Thyroid gland (tissue), 4 donors: ENCODE data around the gene GALNT9.

Source experiments
- CTCF ChIP-seq, 6 experiments: fragments of 200-600 bp in 3 of 6; fragments of 450-650 bp in 3 of 6; sonication (generic) in 3 of 6; IDR thresholded peaks; one replicate each; pipeline ENCODE4 v1.5.1; 2016 to 2019; ENCODE audit warnings: antibody characterized with exemption in 6 of 6, mild to moderate bottlenecking in 2 of 6, inconsistent platforms in 1 of 6, moderate library complexity in 1 of 6
- POLR2A ChIP-seq, 2 donors: fragments of 450-650 bp; IDR thresholded peaks; one replicate each; pipeline ENCODE4 v1.6.1; 2017; ENCODE audit warnings: antibody characterized with exemption in 2 of 2, mild to moderate bottlenecking in 2 of 2, moderate library complexity in 1 of 2

DNA sequence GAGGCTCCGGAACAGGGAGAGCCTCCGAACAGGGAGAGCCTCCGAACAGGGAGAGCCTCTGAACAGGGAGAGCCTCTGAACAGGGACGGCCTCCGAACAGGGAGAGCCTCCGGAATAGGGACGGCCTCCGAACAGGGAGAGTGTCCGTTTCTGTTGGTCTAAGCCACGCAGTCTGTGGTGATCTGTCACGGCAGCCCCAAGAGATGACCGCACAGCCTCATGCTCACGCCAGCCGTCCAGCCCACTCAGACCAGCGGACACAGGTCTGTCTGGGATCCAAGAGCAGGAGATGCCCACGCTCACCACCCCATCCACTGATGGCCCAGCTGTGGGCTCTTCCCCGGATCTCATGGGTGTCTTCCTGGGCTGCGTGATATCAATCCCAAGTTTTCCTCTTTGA, 33.3 kb downstream of the GALNT9 start:
- no peak for TF ChIP-seq CTCF (IDR thresholded peaks at IDR 0.05)
- no peak for TF ChIP-seq POLR2A (IDR thresholded peaks at IDR 0.05)
